Ishikawa (cell line): Measurements from ENCODE around the gene DYNC1I1.

ENCODE experiments used
- CREB1 ChIP-seq: IDR thresholded peaks from 2 replicates; pipeline ENCODE4 v1.6.1; 2012; ENCODE audit warnings: low read depth
- EP300 ChIP-seq: IDR thresholded peaks from 2 replicates; pipeline ENCODE4 v1.6.1; 2012; ENCODE audit warnings: borderline replicate concordance
- MAX ChIP-seq: IDR thresholded peaks from 2 replicates; pipeline ENCODE4 v1.6.1; 2012
- TCF12 ChIP-seq: IDR thresholded peaks from 2 replicates; pipeline ENCODE4 v1.6.1; 2012; ENCODE audit warnings: low read depth
- YY1 ChIP-seq: IDR thresholded peaks from 2 replicates; pipeline ENCODE4 v1.6.1; 2012; ENCODE audit warnings: low read depth
- TF ChIP-seq, protein P1 (sequence below): IDR thresholded peaks from 2 replicates; pipeline ENCODE4 v1.6.1; 2012; ENCODE audit warnings: low read depth, mild to moderate bottlenecking

DNA sequence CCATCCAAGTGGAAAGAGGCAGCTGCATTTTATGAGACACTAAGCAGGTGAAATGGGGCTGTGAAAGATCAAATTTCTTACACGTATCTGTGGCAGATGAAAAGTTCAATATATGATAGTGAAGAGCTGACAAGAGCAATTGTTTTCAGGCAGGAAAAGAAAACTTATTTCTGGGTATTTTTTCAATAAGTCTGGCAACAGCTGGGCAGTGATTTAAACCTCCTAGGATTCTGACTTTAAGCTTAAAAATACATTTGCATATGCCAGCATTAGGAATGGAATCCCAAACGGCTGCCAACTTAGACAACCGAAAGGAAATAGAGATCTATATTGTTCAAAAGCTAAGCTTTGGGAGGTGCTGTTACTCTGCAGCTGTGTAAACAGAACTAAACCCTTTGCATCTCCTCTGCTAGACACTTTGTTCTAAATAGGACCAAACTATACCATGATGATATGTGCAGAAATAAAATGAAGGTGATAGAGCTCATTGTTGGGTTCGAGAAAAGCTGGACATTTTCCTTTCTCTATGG, 26.1 kb downstream of the DYNC1I1 start:
- TF ChIP-seq EP300 (no peak), YY1 (no peak), TCF12 (no peak), CREB1 (no peak), MAX (no peak)
- TF ChIP-seq, protein P1, sequence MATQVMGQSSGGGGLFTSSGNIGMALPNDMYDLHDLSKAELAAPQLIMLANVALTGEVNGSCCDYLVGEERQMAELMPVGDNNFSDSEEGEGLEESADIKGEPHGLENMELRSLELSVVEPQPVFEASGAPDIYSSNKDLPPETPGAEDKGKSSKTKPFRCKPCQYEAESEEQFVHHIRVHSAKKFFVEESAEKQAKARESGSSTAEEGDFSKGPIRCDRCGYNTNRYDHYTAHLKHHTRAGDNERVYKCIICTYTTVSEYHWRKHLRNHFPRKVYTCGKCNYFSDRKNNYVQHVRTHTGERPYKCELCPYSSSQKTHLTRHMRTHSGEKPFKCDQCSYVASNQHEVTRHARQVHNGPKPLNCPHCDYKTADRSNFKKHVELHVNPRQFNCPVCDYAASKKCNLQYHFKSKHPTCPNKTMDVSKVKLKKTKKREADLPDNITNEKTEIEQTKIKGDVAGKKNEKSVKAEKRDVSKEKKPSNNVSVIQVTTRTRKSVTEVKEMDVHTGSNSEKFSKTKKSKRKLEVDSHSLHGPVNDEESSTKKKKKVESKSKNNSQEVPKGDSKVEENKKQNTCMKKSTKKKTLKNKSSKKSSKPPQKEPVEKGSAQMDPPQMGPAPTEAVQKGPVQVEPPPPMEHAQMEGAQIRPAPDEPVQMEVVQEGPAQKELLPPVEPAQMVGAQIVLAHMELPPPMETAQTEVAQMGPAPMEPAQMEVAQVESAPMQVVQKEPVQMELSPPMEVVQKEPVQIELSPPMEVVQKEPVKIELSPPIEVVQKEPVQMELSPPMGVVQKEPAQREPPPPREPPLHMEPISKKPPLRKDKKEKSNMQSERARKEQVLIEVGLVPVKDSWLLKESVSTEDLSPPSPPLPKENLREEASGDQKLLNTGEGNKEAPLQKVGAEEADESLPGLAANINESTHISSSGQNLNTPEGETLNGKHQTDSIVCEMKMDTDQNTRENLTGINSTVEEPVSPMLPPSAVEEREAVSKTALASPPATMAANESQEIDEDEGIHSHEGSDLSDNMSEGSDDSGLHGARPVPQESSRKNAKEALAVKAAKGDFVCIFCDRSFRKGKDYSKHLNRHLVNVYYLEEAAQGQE = no peak
